H9 (cell line): ENCODE measurements around the gene PAK5. TPM values are rescaled to one million over a fixed set of nuclear protein-coding genes. Genes with fewer than 3 reads are reported as not detected.

Experiments
- DNase-seq: peaks from one replicate; pipeline ENCODE4 v3.0.0-alpha.2; 2017
- H2AFZ ChIP-seq: one replicate; pipeline ENCODE4 v1.6.1; 2013; ENCODE audit warnings: mild to moderate bottlenecking, low read length, control low read depth, moderate library complexity
- H2AK5ac ChIP-seq: 2 replicates; pipeline ENCODE4 v1.6.1; 2013; ENCODE audit warnings: low read length, control low read depth, mixed read lengths; ENCODE audit not compliant: insufficient read length
- H2BK120ac ChIP-seq: one replicate; pipeline ENCODE4 v1.6.1; 2013; ENCODE audit warnings: low read depth, mild to moderate bottlenecking, low read length, control low read depth, inconsistent platforms; ENCODE audit not compliant: poor library complexity, severe bottlenecking
- H2BK12ac ChIP-seq: 2 replicates; pipeline ENCODE4 v1.6.1; 2013; ENCODE audit warnings: low read length, control low read depth, mixed read lengths, low read depth; ENCODE audit not compliant: insufficient read length
- H2BK15ac ChIP-seq: 2 replicates; pipeline ENCODE4 v1.6.1; 2013; ENCODE audit warnings: low read depth, low read length, control low read depth
- H2BK20ac ChIP-seq: one replicate; pipeline ENCODE4 v1.6.1; 2013; ENCODE audit warnings: low read depth, mild to moderate bottlenecking, low read length, control low read depth, inconsistent platforms; ENCODE audit not compliant: poor library complexity, severe bottlenecking
- H2BK5ac ChIP-seq: 2 replicates; pipeline ENCODE4 v1.6.1; 2013; ENCODE audit warnings: low read length, control low read depth, mixed read lengths; ENCODE audit not compliant: insufficient read length
- H3K14ac ChIP-seq: 2 replicates; pipeline ENCODE4 v1.6.1; 2013; ENCODE audit warnings: low read length, control low read depth; ENCODE audit not compliant: insufficient read depth
- H3K18ac ChIP-seq: 2 replicates; pipeline ENCODE4 v1.6.1; 2013; ENCODE audit warnings: low read depth, mild to moderate bottlenecking, mixed read lengths, low read length, control low read depth; ENCODE audit not compliant: insufficient read length
- H3K23ac ChIP-seq: 2 replicates; pipeline ENCODE4 v1.6.1; 2013; ENCODE audit warnings: low read length, control low read depth, mixed read lengths, low read depth; ENCODE audit not compliant: insufficient read length
- H3K23me2 ChIP-seq: 2 replicates; pipeline ENCODE4 v1.6.1; 2013; ENCODE audit warnings: low read depth, mild to moderate bottlenecking, mixed read lengths, low read length, control low read depth; ENCODE audit not compliant: insufficient read length, poor library complexity, severe bottlenecking
- H3K27ac ChIP-seq: 2 replicates; pipeline ENCODE4 v1.5.1; 2013; ENCODE audit warnings: low read length, control low read depth, mixed read lengths, low read depth; ENCODE audit not compliant: insufficient read length
- H3K27me3 ChIP-seq: 2 replicates; pipeline ENCODE4 v1.6.1; 2013; ENCODE audit warnings: low read length, control low read depth, inconsistent platforms; ENCODE audit not compliant: insufficient read depth
- H3K4ac ChIP-seq: 2 replicates; pipeline ENCODE4 v1.6.1; 2013; ENCODE audit warnings: low read depth, mild to moderate bottlenecking, control low read depth, inconsistent platforms, low read length, moderate library complexity
- H3K4me1 ChIP-seq: 2 replicates; pipeline ENCODE4 v1.6.1; 2013; ENCODE audit warnings: low read length, control low read depth, inconsistent platforms; ENCODE audit not compliant: insufficient read depth
- H3K4me2 ChIP-seq: 2 replicates; pipeline ENCODE4 v1.6.1; 2013; ENCODE audit warnings: low read length, control low read depth, mixed read lengths; ENCODE audit not compliant: insufficient read length, insufficient read depth
- H3K56ac ChIP-seq: 2 replicates; pipeline ENCODE4 v1.6.1; 2013; ENCODE audit warnings: low read depth, mild to moderate bottlenecking, mixed read lengths, low read length, control low read depth; ENCODE audit not compliant: insufficient read length
- H3K79me1 ChIP-seq: 2 replicates; pipeline ENCODE4 v1.6.1; 2013; ENCODE audit warnings: low read depth, mild to moderate bottlenecking, moderate library complexity, low read length, control low read depth, inconsistent platforms; ENCODE audit not compliant: insufficient read depth, poor library complexity, severe bottlenecking
- H3K79me2 ChIP-seq: 2 replicates; pipeline ENCODE4 v1.6.1; 2013; ENCODE audit warnings: low read length, control low read depth, inconsistent platforms; ENCODE audit not compliant: insufficient read depth
- H3K9ac ChIP-seq: 2 replicates; pipeline ENCODE4 v1.6.1; 2013; ENCODE audit warnings: low read length, control low read depth, mixed read lengths; ENCODE audit not compliant: insufficient read length; ENCODE audit errors: extremely low read depth
- H3K9me3 ChIP-seq: one replicate; pipeline ENCODE4 v1.6.1; 2013; ENCODE audit warnings: low read depth, low read length, inconsistent platforms; ENCODE audit not compliant: control insufficient read depth
- H3T11ph ChIP-seq: one replicate; pipeline ENCODE4 v1.6.1; 2013; ENCODE audit warnings: mild to moderate bottlenecking, low read length, control low read depth, inconsistent platforms
- H4K20me1 ChIP-seq: one replicate; pipeline ENCODE4 v1.6.1; 2013; ENCODE audit not compliant: control insufficient read depth, insufficient read length, insufficient read depth
- H4K5ac ChIP-seq: 2 replicates; pipeline ENCODE4 v1.6.1; 2013; ENCODE audit warnings: low read depth, mild to moderate bottlenecking, mixed read lengths, low read length, control low read depth; ENCODE audit not compliant: insufficient read length
- H4K8ac ChIP-seq: replicated peaks from 2 replicates; pipeline ENCODE4 v1.6.1; 2013; ENCODE audit warnings: low read length, control low read depth, mixed read lengths, low read depth; ENCODE audit not compliant: insufficient read length
- H4K91ac ChIP-seq: 2 replicates; pipeline ENCODE4 v1.6.1; 2013; ENCODE audit warnings: low read depth, mild to moderate bottlenecking, moderate library complexity, mixed read lengths, low read length, control low read depth; ENCODE audit not compliant: insufficient read length
- H3K27ac Mint-ChIP-seq, 3 experiments: 2 replicates in 2 of 3; 3 replicates in 1 of 3; pipeline ENCODE4 v1.8.0; 2020 to 2021; ENCODE audit warnings: mixed read lengths in 3 of 3, mild to moderate bottlenecking in 1 of 3, moderate library complexity in 1 of 3
- H3K27me3 Mint-ChIP-seq: 2 replicates; pipeline ENCODE4 v1.8.0; 2021; ENCODE audit warnings: low read depth, mild to moderate bottlenecking, moderate library complexity, mixed read lengths
- H3K36me3 Mint-ChIP-seq, 3 experiments: 2 replicates in 2 of 3; 3 replicates in 1 of 3; pipeline ENCODE4 v1.8.0; 2020 to 2021; ENCODE audit warnings: low read depth in 3 of 3, mixed read lengths in 3 of 3; ENCODE audit not compliant: insufficient read depth in 1 of 3
- H3K4me1 Mint-ChIP-seq, 2 experiments: 2 replicates each; pipeline ENCODE4 v1.8.0; 2020; ENCODE audit warnings: mixed read lengths in 2 of 2
- H3K4me3 Mint-ChIP-seq, 2 experiments: 2 replicates in 1 of 2; 3 replicates in 1 of 2; pipeline ENCODE4 v1.8.0; 2020 to 2021; ENCODE audit warnings: mild to moderate bottlenecking in 2 of 2, mixed read lengths in 2 of 2, moderate library complexity in 1 of 2
- H3K9me3 Mint-ChIP-seq, 2 experiments: 2 replicates in 1 of 2; 3 replicates in 1 of 2; pipeline ENCODE4 v1.8.0; 2020; ENCODE audit warnings: mild to moderate bottlenecking in 2 of 2, mixed read lengths in 2 of 2, moderate library complexity in 1 of 2
- WGBS: extraction: QIAGEN DNeasy Blood & Tissue Kit; methylation state at CpG from one replicate; pipeline ENCODE4 v1.1.7; 2013; ENCODE audit warnings: missing lambda C conversion rate, low lambda C conversion rate, mixed read lengths; ENCODE audit not compliant: insufficient read length; ENCODE audit errors: extremely low coverage; 5-methylcytosine and 5-hydroxymethylcytosine counted together
- total RNA-seq: library from RNA; stranded (reverse); gene quantifications from 2 replicates; pipeline ENCODE4 v1.2.1, GENCODE V29; 2021
- TF ChIP-seq, protein P1 (sequence below): fragments of 200-600 bp; sonication (generic); conservative IDR thresholded peaks from 3 replicates; pipeline ENCODE4 v1.8.0; 2021; ENCODE audit warnings: antibody characterized with exemption, mild to moderate bottlenecking

Gene PAK5
- total RNA-seq, 1 experiment from 2014 or later = 0.20 TPM

DNA sequence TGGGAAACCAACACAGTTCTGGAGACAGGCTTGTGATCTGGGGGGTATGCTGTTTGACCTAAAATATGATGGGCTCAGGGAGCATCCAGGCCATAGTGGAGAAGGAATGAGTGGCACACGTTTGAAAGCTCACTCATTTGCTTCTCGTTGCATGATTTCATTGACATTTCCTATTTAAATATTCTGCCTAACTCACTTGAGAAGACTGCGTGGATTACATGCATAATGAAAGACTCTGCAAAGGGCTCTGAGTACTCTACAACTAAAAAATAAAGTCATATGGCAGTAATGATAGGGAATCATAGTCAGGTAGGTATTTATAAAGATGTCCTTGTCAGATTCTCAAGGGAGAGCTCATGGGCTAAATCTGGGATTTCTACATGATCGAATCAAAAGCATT lies 206.6 kb downstream of the PAK5 start:
- no peaks in the 10 kb centered on the region for H3K4me1 ChIP-seq
- H2BK20ac ChIP-seq = no peak overlapping the region
- no peaks in the 10 kb centered on the region for H4K20me1 ChIP-seq
- Mint-ChIP-seq H3K4me3 (no peak overlapping the region), H3K27ac (no peak overlapping the region), H3K9me3 (no peaks in the 10 kb centered on the region), H3K27me3 (no peaks in the 10 kb centered on the region), H3K4me1 (no peaks in the 10 kb centered on the region), H3K36me3 (no peaks in the 10 kb centered on the region)
- no peak for DNase-seq
- no peak overlapping the region for H3K27ac ChIP-seq
- H2BK120ac ChIP-seq = no peak overlapping the region
- no peak overlapping the region for H2BK12ac ChIP-seq
- no peak overlapping the region for H4K8ac ChIP-seq
- no peaks in the 10 kb centered on the region for H3K27me3 ChIP-seq
- no peak overlapping the region for H3K9ac ChIP-seq
- no peaks in the 10 kb centered on the region; the same call in 1 of the 2 replicates for H3K79me2 ChIP-seq
- H4K5ac ChIP-seq = no peak overlapping the region
- H3K4ac ChIP-seq = no peak overlapping the region
- H3K18ac ChIP-seq = no peak overlapping the region
- H2AK5ac ChIP-seq = no peak overlapping the region
- H3K14ac ChIP-seq = no peak overlapping the region
- H3K23me2 ChIP-seq = no peaks in the 10 kb centered on the region
- WGBS = no CpG with 5 or more reads among the region's 4 CpGs
- no peaks in the 10 kb centered on the region for H3K9me3 ChIP-seq
- H2BK5ac ChIP-seq = no peak overlapping the region
- no peak overlapping the region for H3K4me2 ChIP-seq
- TF ChIP-seq, protein P1, sequence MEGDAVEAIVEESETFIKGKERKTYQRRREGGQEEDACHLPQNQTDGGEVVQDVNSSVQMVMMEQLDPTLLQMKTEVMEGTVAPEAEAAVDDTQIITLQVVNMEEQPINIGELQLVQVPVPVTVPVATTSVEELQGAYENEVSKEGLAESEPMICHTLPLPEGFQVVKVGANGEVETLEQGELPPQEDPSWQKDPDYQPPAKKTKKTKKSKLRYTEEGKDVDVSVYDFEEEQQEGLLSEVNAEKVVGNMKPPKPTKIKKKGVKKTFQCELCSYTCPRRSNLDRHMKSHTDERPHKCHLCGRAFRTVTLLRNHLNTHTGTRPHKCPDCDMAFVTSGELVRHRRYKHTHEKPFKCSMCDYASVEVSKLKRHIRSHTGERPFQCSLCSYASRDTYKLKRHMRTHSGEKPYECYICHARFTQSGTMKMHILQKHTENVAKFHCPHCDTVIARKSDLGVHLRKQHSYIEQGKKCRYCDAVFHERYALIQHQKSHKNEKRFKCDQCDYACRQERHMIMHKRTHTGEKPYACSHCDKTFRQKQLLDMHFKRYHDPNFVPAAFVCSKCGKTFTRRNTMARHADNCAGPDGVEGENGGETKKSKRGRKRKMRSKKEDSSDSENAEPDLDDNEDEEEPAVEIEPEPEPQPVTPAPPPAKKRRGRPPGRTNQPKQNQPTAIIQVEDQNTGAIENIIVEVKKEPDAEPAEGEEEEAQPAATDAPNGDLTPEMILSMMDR = no peak
- no peak overlapping the region for H3K23ac ChIP-seq
- H2BK15ac ChIP-seq = no peak overlapping the region
- H2AFZ ChIP-seq = no peak overlapping the region
- H3K79me1 ChIP-seq = no peaks in the 10 kb centered on the region
- no peak overlapping the region for H3K56ac ChIP-seq
- H4K91ac ChIP-seq = no peak overlapping the region
- H3T11ph ChIP-seq = no peak overlapping the region
